HepG2 (cell line): Measurements from ENCODE around the gene USP25. TPM values are rescaled to one million over a fixed set of nuclear protein-coding genes. Genes with fewer than 3 reads are reported as not detected.

Experiments
- ATAC-seq: fragments of 200-7000 bp; cut with Tn5 transposase; 3 replicates; pipeline ENCODE4 v1.9.1; 2020; ENCODE audit warnings: mild to moderate bottlenecking, moderate library complexity
- BruUV-seq: library from RNA; stranded (reverse); fragments of 400-500 nt; replicated peaks from 2 replicates; lab custom pipeline; 2021; lab: Mats Ljungman, UMichigan
- CTCF ChIA-PET: fragments of 300-600 bp; formaldehyde crosslinking; extraction: SDS; loops from one replicate; lab custom pipeline; 2021; ENCODE audit warnings: low total read pairs, inconsistent platforms, low intra/inter-chr PET ratio; lab: Yijun Ruan, JAX
- POLR2A ChIA-PET: fragments of 350-600 bp; sonication (Branson Sonifier 250); formaldehyde crosslinking; loops from one replicate; lab custom pipeline; 2020; ENCODE audit warnings: antibody characterized with exemption, inconsistent platforms; lab: Yijun Ruan, JAX
- DNase-seq: peaks from one replicate; pipeline ENCODE4 v3.0.0-alpha.2; 2015; ENCODE audit warnings: low spot score
- FAIRE-seq: peaks from 3 replicates; lab custom pipeline; 2011; peaks lifted over from hg19 to GRCh38; lab: Jason Lieb, UNC
- H2AFZ ChIP-seq: one replicate; pipeline ENCODE4 v1.6.1; 2011; ENCODE audit warnings: low read length, inconsistent platforms
- H3K27ac ChIP-seq: fragments of 300-600 bp; 3 replicates; pipeline ENCODE4 v1.8.0; 2011; ENCODE audit warnings: mixed run types, mild to moderate bottlenecking, mixed read lengths, low read length, inconsistent platforms; ENCODE audit not compliant: insufficient read depth; ENCODE audit errors: extremely low read length
- H3K27me3 ChIP-seq, 2 experiments: fragments of 200-600 bp in 1 of 2; 2 replicates in 1 of 2; 3 replicates in 1 of 2; pipeline versions ENCODE4 v1.6.0 to v1.8.0; 2011; ENCODE audit warnings: low read length in 2 of 2, mild to moderate bottlenecking in 2 of 2, moderate library complexity in 2 of 2, inconsistent platforms in 1 of 2; ENCODE audit not compliant: insufficient read depth in 2 of 2, control insufficient read depth in 1 of 2
- H3K36me3 ChIP-seq, 2 experiments: fragments of 200-600 bp in 1 of 2; replicated peaks in 1 of 2; 2 replicates in 1 of 2; 3 replicates in 1 of 2; pipeline versions ENCODE4 v1.5.1 to v1.8.0; 2011; ENCODE audit warnings: low read length in 2 of 2, inconsistent platforms in 1 of 2; ENCODE audit not compliant: insufficient read depth in 2 of 2, control insufficient read depth in 1 of 2
- H3K4me1 ChIP-seq: 2 replicates; pipeline ENCODE4 v1.5.1; 2012; ENCODE audit warnings: low read length, inconsistent platforms; ENCODE audit not compliant: insufficient read depth
- H3K4me2 ChIP-seq: 2 replicates; pipeline ENCODE4 v1.6.0; 2011; ENCODE audit warnings: low read depth, low read length, inconsistent platforms
- H3K4me3 ChIP-seq, 3 experiments: fragments of 200-600 bp in 1 of 3; sonication (generic), shearing (Covaris generic) in 1 of 3; replicated peaks in 1 of 3; 2 replicates each; pipeline ENCODE4 v1.5.1; 2011 to 2016; ENCODE audit warnings: low read length in 3 of 3, inconsistent platforms in 2 of 3, low read depth in 2 of 3, mild to moderate bottlenecking in 2 of 3, control low read depth in 1 of 3, mixed read lengths in 1 of 3; ENCODE audit not compliant: insufficient read depth in 1 of 3
- H3K79me2 ChIP-seq: one replicate; pipeline ENCODE4 v1.6.1; 2011; ENCODE audit warnings: low read length, inconsistent platforms; ENCODE audit not compliant: insufficient read depth
- H3K9ac ChIP-seq: 2 replicates; pipeline ENCODE4 v1.6.0; 2011; ENCODE audit warnings: mild to moderate bottlenecking, low read depth, low read length, inconsistent platforms; ENCODE audit not compliant: insufficient read depth
- H3K9me3 ChIP-seq: 2 replicates; pipeline ENCODE4 v1.5.1; 2012; ENCODE audit warnings: mild to moderate bottlenecking, low read length
- H4K20me1 ChIP-seq: 2 replicates; pipeline ENCODE4 v1.6.0; 2011; ENCODE audit warnings: inconsistent platforms, mild to moderate bottlenecking, low read length, moderate library complexity; ENCODE audit not compliant: insufficient read depth
- EZH2 ChIP-seq: conservative IDR thresholded peaks from 2 replicates; pipeline ENCODE4 v1.6.1; 2012; ENCODE audit warnings: mild to moderate bottlenecking, low read depth, low read length, moderate library complexity
- MLLT10 ChIP-seq: sonication (generic); formaldehyde crosslinking; IDR thresholded peaks from 2 replicates; pipeline ENCODE4 v1.4.0; 2020; ENCODE audit warnings: missing genetic modification reagents
- NCOA5 ChIP-seq: sonication (generic); formaldehyde crosslinking; IDR thresholded peaks from 2 replicates; pipeline ENCODE4 v1.4.0; 2020; ENCODE audit warnings: missing genetic modification reagents
- NFKB2 ChIP-seq: sonication (generic); formaldehyde crosslinking; IDR thresholded peaks from 2 replicates; pipeline ENCODE4 v1.4.0; 2020; ENCODE audit warnings: missing genetic modification reagents, borderline replicate concordance
- NR3C1 ChIP-seq: sonication (generic); formaldehyde crosslinking; IDR thresholded peaks from 2 replicates; pipeline ENCODE4 v1.4.0; 2020; ENCODE audit warnings: missing genetic modification reagents
- PHB2 ChIP-seq: fragments of 450-650 bp; IDR thresholded peaks from 2 replicates; pipeline ENCODE4 v1.6.1; 2018; ENCODE audit not compliant: partially characterized antibody
- PTBP1 ChIP-seq: fragments of 200-400 bp; formaldehyde crosslinking; IDR thresholded peaks from 2 replicates; pipeline ENCODE4 v1.6.1; 2018; ENCODE audit warnings: low read length, low read depth; ENCODE audit not compliant: poor library complexity, severe bottlenecking
- RELA ChIP-seq: sonication (generic); formaldehyde crosslinking; IDR thresholded peaks from 2 replicates; pipeline ENCODE4 v1.4.0; 2020; ENCODE audit warnings: missing genetic modification reagents
- SRF ChIP-seq: IDR thresholded peaks from 2 replicates; pipeline ENCODE4 v1.6.1; 2011; ENCODE audit warnings: mild to moderate bottlenecking, low read depth, low read length, moderate library complexity
- ZNF619 ChIP-seq: sonication (generic); formaldehyde crosslinking; IDR thresholded peaks from 2 replicates; pipeline ENCODE4 v1.4.0; 2020; ENCODE audit warnings: mild to moderate bottlenecking, missing genetic modification reagents
- ZNF709 ChIP-seq: sonication (generic); formaldehyde crosslinking; IDR thresholded peaks from 2 replicates; pipeline ENCODE4 v1.5.0; 2020; ENCODE audit warnings: mild to moderate bottlenecking, missing genetic modification reagents
- WGBS: methylation state at CpG from one replicate; pipeline ENCODE4 v1.1.6; 2017; ENCODE audit warnings: low lambda C conversion rate; 5-methylcytosine and 5-hydroxymethylcytosine counted together
- in situ Hi-C: cut with HindIII; loops from 2 replicates; pipeline ENCODE4 v1.10.0; 2017; ENCODE audit warnings: low pct_unique_long_range_greater_than_20kb; ENCODE audit not compliant: extremely low pct_ligation_motif_present
- intact Hi-C: fragments of 100-400 bp; cut with micrococcal nuclease; formaldehyde crosslinking; loops from one replicate; pipeline ENCODE4 v1.10.0; 2022; ENCODE audit not compliant: unreplicated experiment
- polyA plus RNA-seq, 8 experiments: library from polyadenylated mRNA; depleted of rRNA in 3 of 8; stranded (reverse) in 7 of 8; unstranded in 1 of 8; fragments of >200 nt; fragmentation: Illumina TruSeq in 4 of 8; extraction: Trizol in 4 of 8; gene quantifications; 2 replicates each; pipeline versions ENCODE4 v1.2.1 to v1.2.3, GENCODE V29; 2011 to 2016; ENCODE audit warnings: low read depth in 4 of 8, missing spikeins in 1 of 8, mixed read lengths in 1 of 8; ENCODE audit not compliant: insufficient read depth in 1 of 8
- total RNA-seq, 5 experiments: library from RNA; depleted of rRNA; stranded (reverse); fragments of >200 nt; fragmentation: Illumina TruSeq; extraction: Trizol; gene quantifications; 2 replicates each; pipeline ENCODE4 v1.2.3, GENCODE V29; 2016; ENCODE audit warnings: low read depth in 1 of 5
- TF ChIP-seq, protein P1 (sequence below): sonication (generic); formaldehyde crosslinking; IDR thresholded peaks from 2 replicates; pipeline ENCODE4 v1.9.0; 2022; ENCODE audit warnings: missing genetic modification reagents, mild to moderate bottlenecking, borderline replicate concordance
- TF ChIP-seq, protein P2 (sequence below): IDR thresholded peaks from 2 replicates; pipeline ENCODE4 v1.6.1; 2016; ENCODE audit warnings: low read depth, borderline replicate concordance

The USP25 gene
- total and polyA plus RNA-seq, 2 of the 13 experiments (the other 11 are each of a cell fraction or from before 2014, with no cell fraction given) = 12.4 to 26.3 TPM

DNA sequence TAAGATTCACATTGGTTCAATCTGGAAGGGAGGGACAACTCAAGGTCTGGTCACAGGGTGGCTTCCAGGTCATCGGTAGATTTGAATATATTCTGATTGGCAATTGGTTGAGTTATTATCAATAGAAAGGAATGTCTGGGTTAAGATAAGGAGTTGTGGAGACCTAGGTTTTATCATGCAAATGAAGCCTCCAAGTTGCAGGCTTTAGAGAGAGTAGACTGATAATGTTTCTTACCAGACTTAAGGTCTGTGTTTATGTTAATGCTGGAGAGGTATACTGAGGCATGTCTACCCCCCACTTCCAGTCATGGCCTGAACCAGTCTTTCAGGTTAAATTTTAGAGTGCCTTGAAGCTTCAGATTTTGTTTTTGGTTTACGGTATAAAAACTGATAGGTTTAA lies 29.7 kb downstream of the USP25 start:
- ATAC-seq (no peak), DNase-seq (no peak), FAIRE-seq (no peak)
- POLR2A ChIA-PET = no interaction called here
- Histone ChIP-seq H4K20me1 (0 out of 2 replicates have a peak, but pooled peaks cover 3% of the 10 kb centered on the region), H2AFZ (no peak overlapping the region), H3K79me2 (peaks cover 60% of the 10 kb centered on the region), H3K9ac (no peak overlapping the region), H3K27me3 (no peaks in the 10 kb centered on the region), H3K36me3 (no peaks in the 10 kb centered on the region), H3K9me3 (peaks cover 5% of the 10 kb centered on the region; the same call in 1 of the 2 replicates), H3K4me3 (no peak overlapping the region), H3K27ac (no peak overlapping the region), H3K4me2 (no peak overlapping the region), H3K4me1 (peaks cover 58% of the 10 kb centered on the region)
- no TSS peak for BruUV-seq
- intact Hi-C loops = no loop called here
- WGBS = 100% methylated on average over 2 of the region's 2 CpGs
- in situ Hi-C loops = no loop called here
- CTCF ChIA-PET = no interaction called here
- TF ChIP-seq NR3C1 = no peak
- no peak for TF ChIP-seq ZNF709
- TF ChIP-seq RELA (CRISPR knock-in tag) = no peak
- no peak for TF ChIP-seq PHB2
- no peak for TF ChIP-seq EZH2
- TF ChIP-seq, protein P1, sequence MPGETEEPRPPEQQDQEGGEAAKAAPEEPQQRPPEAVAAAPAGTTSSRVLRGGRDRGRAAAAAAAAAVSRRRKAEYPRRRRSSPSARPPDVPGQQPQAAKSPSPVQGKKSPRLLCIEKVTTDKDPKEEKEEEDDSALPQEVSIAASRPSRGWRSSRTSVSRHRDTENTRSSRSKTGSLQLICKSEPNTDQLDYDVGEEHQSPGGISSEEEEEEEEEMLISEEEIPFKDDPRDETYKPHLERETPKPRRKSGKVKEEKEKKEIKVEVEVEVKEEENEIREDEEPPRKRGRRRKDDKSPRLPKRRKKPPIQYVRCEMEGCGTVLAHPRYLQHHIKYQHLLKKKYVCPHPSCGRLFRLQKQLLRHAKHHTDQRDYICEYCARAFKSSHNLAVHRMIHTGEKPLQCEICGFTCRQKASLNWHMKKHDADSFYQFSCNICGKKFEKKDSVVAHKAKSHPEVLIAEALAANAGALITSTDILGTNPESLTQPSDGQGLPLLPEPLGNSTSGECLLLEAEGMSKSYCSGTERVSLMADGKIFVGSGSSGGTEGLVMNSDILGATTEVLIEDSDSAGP (CRISPR knock-in tag) = no peak
- TF ChIP-seq, protein P2, sequence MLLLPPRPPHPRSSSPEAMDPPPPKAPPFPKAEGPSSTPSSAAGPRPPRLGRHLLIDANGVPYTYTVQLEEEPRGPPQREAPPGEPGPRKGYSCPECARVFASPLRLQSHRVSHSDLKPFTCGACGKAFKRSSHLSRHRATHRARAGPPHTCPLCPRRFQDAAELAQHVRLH = no peak
- no peak for TF ChIP-seq MLLT10 (CRISPR knock-in tag)
- no peak for TF ChIP-seq SRF
- no peak for TF ChIP-seq NCOA5
- TF ChIP-seq NFKB2 (CRISPR knock-in tag) = no peak
- TF ChIP-seq ZNF619 = no peak
- no peak for TF ChIP-seq PTBP1
